GM21825 (cell line): ENCODE measurements around the gene KRTAP21-1.
"Not testable (repeated sequence)": the region's sequence is repeated elsewhere in the genome, so short reads cannot be mapped to it uniquely, and the experiment has no call there.

Experiments used
- ATAC-seq: cut with Tn5 transposase; IDR thresholded peaks from one replicate; pipeline ENCODE4 v1.9.1; 2021; ENCODE audit warnings: mild to moderate bottlenecking, moderate library complexity; ENCODE audit not compliant: unreplicated experiment

The KRTAP21-1 gene

GRCh38 chr21:30755328-30755727, at the start of gene KRTAP21-1:
TSS of gene KRTAP21-1 (minus strand) at chr21:30755428. CDS start at chr21:30755378, 50 bp downstream.
- not testable (repeated sequence) for ATAC-seq

- ATAC-seq = no peak
Measured at GRCh38 chr21:30800605-30801004, 45.4 kb upstream of the KRTAP21-1 start.

DNA sequence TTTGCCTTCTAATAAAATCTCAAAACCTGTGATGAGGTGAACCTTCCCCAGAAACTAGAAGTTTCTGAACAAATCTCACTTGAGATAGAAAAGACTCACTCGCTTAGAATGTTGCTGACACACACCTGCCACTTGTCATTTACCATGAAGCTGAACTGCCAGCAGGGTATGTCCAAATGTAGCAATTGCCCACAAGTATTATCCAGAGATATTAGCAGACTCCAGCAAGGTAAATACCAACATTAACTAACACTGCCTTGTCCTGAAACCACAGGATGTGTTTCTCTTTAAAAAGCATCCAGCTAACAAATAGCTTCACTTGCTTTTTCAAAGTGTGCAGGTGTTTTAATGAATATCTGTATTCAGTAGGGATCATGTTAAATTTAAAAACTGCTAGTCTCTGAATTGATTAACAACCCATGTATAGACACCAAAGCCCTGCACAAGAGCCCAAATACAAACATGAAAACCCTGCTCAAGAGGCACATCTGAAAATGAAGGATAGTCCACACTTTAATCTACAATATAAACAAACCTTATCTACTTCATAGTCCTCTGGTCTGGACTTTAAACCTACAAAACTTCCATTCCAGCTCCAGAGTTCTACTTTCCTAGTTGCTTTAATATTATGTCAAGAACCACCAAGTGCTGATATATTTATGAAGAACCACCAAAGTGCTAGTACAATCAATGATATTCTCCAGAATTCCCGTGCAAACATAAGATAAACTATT, 38.5 kb upstream of the KRTAP21-1 start:
- ATAC-seq = no peak

DNA sequence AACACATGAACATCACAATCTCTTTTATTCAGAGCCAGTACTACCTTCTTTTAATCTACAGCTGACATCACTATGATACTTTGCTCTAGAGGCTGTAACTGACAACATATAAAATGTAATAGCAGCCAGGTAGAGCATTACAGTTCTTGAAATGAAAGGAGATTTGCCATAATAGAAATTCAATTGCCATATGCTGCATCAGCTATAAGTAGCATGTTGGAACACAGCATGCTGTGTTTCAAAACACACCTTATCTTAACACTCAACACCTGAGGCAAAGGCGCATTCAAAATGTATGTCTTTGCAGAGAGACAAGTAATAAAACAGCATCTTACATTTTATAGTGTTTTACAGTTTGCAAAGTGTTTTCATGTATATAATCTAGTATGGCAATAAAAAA, 24.0 kb upstream of the KRTAP21-1 start:
- no peak for ATAC-seq

- ATAC-seq = no peak
Measured at GRCh38 chr21:30769724-30770431, 14.7 kb upstream of the KRTAP21-1 start.

DNA sequence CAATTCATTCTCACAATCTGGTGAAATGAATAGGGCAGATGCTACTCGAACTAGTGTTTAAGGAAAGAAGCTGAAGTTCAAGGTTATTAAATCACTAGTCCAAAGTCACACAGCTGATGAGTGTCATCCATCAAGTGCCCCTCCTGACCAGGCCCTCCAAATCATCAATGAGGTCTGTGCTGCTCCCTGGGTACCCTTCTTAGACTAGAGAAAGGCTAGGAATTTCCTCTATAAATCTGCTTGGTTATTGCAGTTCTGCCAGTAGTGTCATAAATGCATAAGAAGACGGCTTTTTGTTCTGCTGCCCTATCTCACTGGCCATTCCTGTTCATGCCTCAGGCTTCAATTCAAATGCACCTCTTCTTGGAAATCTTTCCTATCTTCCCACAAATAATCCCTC, 5.5 kb upstream of the KRTAP21-1 start:
- ATAC-seq = no peak

DNA sequence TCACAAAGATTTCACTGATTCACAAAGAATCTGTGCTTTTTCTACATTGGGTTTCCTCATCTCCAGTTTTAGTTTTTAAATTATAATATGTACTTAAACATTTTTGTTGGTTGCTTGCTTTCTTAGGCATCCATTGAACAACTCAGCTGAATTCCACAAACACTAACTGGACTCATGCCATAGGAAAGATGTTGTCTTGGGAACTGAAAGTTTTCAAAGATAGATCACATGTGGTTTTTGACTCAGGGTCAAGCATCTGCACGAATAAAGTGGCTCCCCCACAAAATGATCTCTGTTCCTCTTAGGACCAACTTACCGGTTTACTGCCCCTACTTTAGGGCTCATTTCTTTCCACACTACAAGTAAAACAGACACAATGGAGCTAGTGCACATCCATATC, 3.1 kb upstream of the KRTAP21-1 start:
- ATAC-seq = no peak

GRCh38 chr21:30747159-30747558, 8.1 kb downstream of the KRTAP21-1 start, which contains the start of gene KRTAP21-2:
TSS of gene KRTAP21-2 (minus strand) at chr21:30747259. CDS start at chr21:30747202, 57 bp downstream.
- ATAC-seq = no peak

- ATAC-seq = no peak
Measured at GRCh38 chr21:30740462-30740861, 14.8 kb downstream of the KRTAP21-1 start.

DNA sequence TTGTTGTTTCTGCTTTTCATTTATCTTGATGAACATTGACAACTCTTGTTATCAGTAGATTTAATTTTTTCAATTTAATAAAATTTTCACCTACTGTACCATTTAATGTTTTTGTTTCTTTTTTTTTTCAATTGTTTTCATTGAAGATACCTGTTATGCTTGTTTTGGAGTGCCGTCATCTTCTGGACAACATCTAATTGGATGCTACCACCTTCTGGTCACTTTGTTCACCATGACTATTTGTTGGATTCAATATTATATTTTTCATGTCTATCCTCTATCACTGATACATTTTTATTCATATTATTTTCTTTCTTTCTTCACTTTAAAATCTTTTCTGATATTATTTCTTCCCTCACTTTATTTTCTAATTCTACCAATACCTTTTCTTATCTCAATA, 22.2 kb downstream of the KRTAP21-1 start:
- ATAC-seq = no peak

DNA sequence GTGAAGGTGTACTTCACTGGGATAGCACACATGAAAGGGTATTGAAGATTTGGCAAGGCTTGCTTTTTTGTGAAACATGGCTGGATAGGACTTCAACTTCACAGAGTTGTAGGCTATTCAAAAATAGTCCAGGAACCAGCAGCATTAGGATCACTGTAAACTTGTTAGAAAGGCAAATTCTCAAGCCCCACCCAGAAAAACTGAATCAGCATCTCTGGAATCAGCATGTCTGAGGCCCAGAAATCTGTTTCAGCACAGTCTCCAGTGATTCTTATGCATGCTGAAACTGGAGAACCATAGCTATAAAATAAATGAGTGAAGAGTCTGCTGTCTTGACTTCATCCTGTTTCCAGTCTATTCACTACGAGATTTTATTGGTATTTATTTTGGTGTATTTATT, 28.5 kb downstream of the KRTAP21-1 start:
- ATAC-seq = no peak

GRCh38 chr21:30719401-30719800, 35.8 kb downstream of the KRTAP21-1 start:
- ATAC-seq = no peak

- no peak for ATAC-seq
Measured at GRCh38 chr21:30718239-30718909, 36.9 kb downstream of the KRTAP21-1 start, which contains the start of gene KRTAP21-3. TSS of gene KRTAP21-3 (minus strand) at chr21:30718777. CDS start at chr21:30718759, 18 bp downstream.

DNA sequence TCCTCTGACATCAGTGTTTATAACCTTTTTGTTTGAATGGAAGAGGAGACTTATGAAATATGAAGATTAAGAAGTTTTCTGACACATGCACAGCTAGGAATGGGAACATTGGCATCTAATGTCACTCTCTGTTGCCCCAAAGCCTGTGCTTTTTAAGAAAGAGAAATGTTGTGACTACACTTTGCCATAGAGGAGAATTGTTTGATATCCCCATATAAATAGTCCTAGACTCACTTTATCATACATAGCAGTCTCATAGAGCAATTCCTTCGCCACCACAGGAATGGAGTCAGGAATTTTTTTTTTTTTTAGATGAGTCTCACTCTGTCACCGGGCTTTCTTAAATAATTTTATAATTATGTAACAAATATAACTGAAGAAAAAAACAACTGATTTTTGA, 38.1 kb downstream of the KRTAP21-1 start:
- ATAC-seq = no peak

- ATAC-seq = no peak
Measured at GRCh38 chr21:30714946-30715345, 40.3 kb downstream of the KRTAP21-1 start.

GRCh38 chr21:30714456-30714855, 40.8 kb downstream of the KRTAP21-1 start:
- ATAC-seq = no peak

GRCh38 chr21:30713766-30714165, 41.5 kb downstream of the KRTAP21-1 start:
- no peak for ATAC-seq

- ATAC-seq = no peak
Measured at GRCh38 chr21:30710499-30710898, 44.7 kb downstream of the KRTAP21-1 start.

DNA sequence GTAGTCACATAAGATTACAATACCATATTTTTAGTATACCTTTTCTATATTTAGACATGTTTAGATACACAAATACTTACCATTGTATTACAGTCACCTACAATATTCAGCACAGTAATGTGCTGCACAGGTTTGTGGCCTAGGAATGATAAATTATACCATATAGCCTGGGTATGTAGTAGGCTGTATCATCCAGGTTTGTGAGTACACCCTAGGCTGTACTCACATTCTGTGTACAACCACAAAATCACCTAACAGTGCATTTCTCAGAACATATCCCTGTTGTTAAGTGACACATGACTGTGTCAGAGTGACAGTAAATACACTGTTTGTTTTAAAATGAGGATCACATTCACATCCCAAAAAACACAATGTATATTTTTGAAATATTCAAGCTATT, 47.8 kb downstream of the KRTAP21-1 start:
- no peak for ATAC-seq
